SK-N-SH (cell line): Measurements from ENCODE around the gene MED29. TPM values are rescaled to one million over a fixed set of nuclear protein-coding genes. Genes with fewer than 3 reads are reported as not detected.

Experiments
- CTCF ChIA-PET: fragments of 300-600, 350-600 bp; formaldehyde crosslinking; extraction: SDS; loops from one replicate; lab custom pipeline; 2021; lab: Yijun Ruan, JAX
- POLR2A ChIA-PET: fragments of 350-600 bp; sonication (Branson Sonifier 250); formaldehyde crosslinking; extraction: SDS; loops from one replicate; lab custom pipeline; 2020; ENCODE audit warnings: antibody characterized with exemption, inconsistent platforms; lab: Yijun Ruan, JAX
- DNase-seq: peaks from one replicate; pipeline ENCODE4 v3.0.0; 2012
- H2AFZ ChIP-seq: fragments of 200-600 bp; sonication (generic); 2 replicates; pipeline ENCODE4 v1.8.1; 2016; ENCODE audit warnings: antibody characterized with exemption, mild to moderate bottlenecking, low read depth
- H3F3A ChIP-seq: fragments of 200-600 bp; sonication (generic); replicated peaks from 2 replicates; pipeline ENCODE3; 2016; ENCODE audit warnings: antibody characterized with exemption, mild to moderate bottlenecking; ENCODE audit not compliant: insufficient read depth
- H3K27ac ChIP-seq, 2 experiments: fragments of 200-500 bp in 1 of 2; fragments of 200-600 bp in 1 of 2; sonication (Bioruptor generic) in 1 of 2; sonication (generic), shearing (Covaris generic) in 1 of 2; 2 replicates each; pipeline versions ENCODE4 v1.5.1 to v1.6.1; 2014 to 2016; ENCODE audit warnings: low read depth in 2 of 2, inconsistent platforms in 1 of 2, low read length in 1 of 2, mild to moderate bottlenecking in 1 of 2, mixed read lengths in 1 of 2
- H3K27me3 ChIP-seq: fragments of 200-600 bp; sonication (generic), shearing (Covaris generic); 2 replicates; pipeline ENCODE4 v1.6.1; 2016; ENCODE audit warnings: mixed run types; ENCODE audit not compliant: insufficient read depth
- H3K36me3 ChIP-seq, 2 experiments: fragments of 200-500 bp in 1 of 2; fragments of 200-600 bp in 1 of 2; sonication (Bioruptor generic) in 1 of 2; sonication (generic) in 1 of 2; replicated peaks in 1 of 2; 2 replicates each; pipeline versions ENCODE3 to v1.5.1; 2014 to 2016; ENCODE audit warnings: low read length in 1 of 2, mild to moderate bottlenecking in 1 of 2; ENCODE audit not compliant: insufficient read depth in 2 of 2, control insufficient read depth in 1 of 2
- H3K4me1 ChIP-seq, 2 experiments: fragments of 200-500 bp in 1 of 2; fragments of 200-600 bp in 1 of 2; sonication (Bioruptor generic) in 1 of 2; sonication (generic), shearing (Covaris generic) in 1 of 2; 2 replicates each; pipeline versions ENCODE4 v1.5.1 to v1.6.1; 2014 to 2016; ENCODE audit warnings: low read depth in 1 of 2, low read length in 1 of 2, mixed run types in 1 of 2; ENCODE audit not compliant: insufficient read depth in 2 of 2, control insufficient read depth in 1 of 2
- H3K4me2 ChIP-seq: fragments of 200-600 bp; sonication (generic), shearing (Covaris generic); 2 replicates; pipeline ENCODE4 v1.6.1; 2017; ENCODE audit warnings: mixed run types
- H3K4me3 ChIP-seq, 2 experiments: fragments of 200-500 bp in 1 of 2; fragments of 200-600 bp in 1 of 2; sonication (Bioruptor generic) in 1 of 2; sonication (generic), shearing (Covaris generic) in 1 of 2; 2 replicates each; pipeline versions ENCODE4 v1.5.1 to v1.8.1; 2014 to 2016; ENCODE audit warnings: low read depth in 2 of 2, inconsistent platforms in 1 of 2, low read length in 1 of 2, mild to moderate bottlenecking in 1 of 2, mixed read lengths in 1 of 2, moderate library complexity in 1 of 2
- H3K79me2 ChIP-seq: fragments of 200-600 bp; sonication (generic); 2 replicates; pipeline ENCODE4 v1.8.1; 2017; ENCODE audit warnings: mild to moderate bottlenecking; ENCODE audit not compliant: insufficient read depth
- H3K9ac ChIP-seq: fragments of 200-600 bp; sonication (generic); 2 replicates; pipeline ENCODE4 v1.6.1; 2017; ENCODE audit warnings: mixed run types
- H3K9me2 ChIP-seq: fragments of 200-600 bp; sonication (generic); 2 replicates; pipeline ENCODE4 v1.6.1; 2017; ENCODE audit warnings: mixed run types
- H3K9me3 ChIP-seq: fragments of 200-600 bp; sonication (generic); 2 replicates; pipeline ENCODE4 v1.6.1; 2017; ENCODE audit warnings: mixed run types, mild to moderate bottlenecking, moderate library complexity
- H4K20me1 ChIP-seq: fragments of 200-600 bp; sonication (generic); 2 replicates; pipeline ENCODE4 v1.6.1; 2017; ENCODE audit warnings: mild to moderate bottlenecking, mixed run types; ENCODE audit not compliant: insufficient read depth
- MEF2A ChIP-seq: IDR thresholded peaks from 2 replicates; pipeline ENCODE4 v1.4.0; 2012; ENCODE audit warnings: low read depth, borderline replicate concordance
- MXI1 ChIP-seq: IDR thresholded peaks from 2 replicates; pipeline ENCODE4 v1.6.1; 2012; ENCODE audit warnings: mild to moderate bottlenecking, low read depth, low read length, improper control_type of control experiment
- NRF1 ChIP-seq: IDR thresholded peaks from 2 replicates; pipeline ENCODE4 v1.6.1; 2012; ENCODE audit warnings: low read depth, mild to moderate bottlenecking, low read length
- SMC3 ChIP-seq: IDR thresholded peaks from 2 replicates; pipeline ENCODE4 v1.6.1; 2012; ENCODE audit warnings: low read depth, low read length, improper control_type of control experiment
- WGBS: methylation state at CpG from one replicate; pipeline ENCODE4 v1.1.6; 2017; ENCODE audit warnings: low lambda C conversion rate; 5-methylcytosine and 5-hydroxymethylcytosine counted together
- polyA plus RNA-seq, 3 experiments: library from polyadenylated mRNA; depleted of rRNA; stranded (reverse); fragments of >200 nt; gene quantifications; 2 replicates each; pipeline ENCODE4 v1.2.3, GENCODE V29; 2012
- TF ChIP-seq, protein P1 (sequence below): fragments of 150-350 bp; IDR thresholded peaks from 2 replicates; pipeline ENCODE4 v1.6.1; 2016; ENCODE audit warnings: mild to moderate bottlenecking, low read depth, low read length
- TF ChIP-seq, protein P2 (sequence below): fragments of 200-600 bp; sonication (generic); IDR thresholded peaks from 2 replicates; pipeline ENCODE4 v1.6.1; 2017; ENCODE audit warnings: antibody characterized with exemption, mild to moderate bottlenecking, moderate library complexity
- TF ChIP-seq, protein P3 (sequence below): IDR thresholded peaks from 2 replicates; pipeline ENCODE4 v1.4.0; 2012; ENCODE audit warnings: low read depth

Gene MED29
- polyA plus RNA-seq, 1 of the 3 experiments (the other 2 are of a cell fraction): 32.0 TPM

DNA sequence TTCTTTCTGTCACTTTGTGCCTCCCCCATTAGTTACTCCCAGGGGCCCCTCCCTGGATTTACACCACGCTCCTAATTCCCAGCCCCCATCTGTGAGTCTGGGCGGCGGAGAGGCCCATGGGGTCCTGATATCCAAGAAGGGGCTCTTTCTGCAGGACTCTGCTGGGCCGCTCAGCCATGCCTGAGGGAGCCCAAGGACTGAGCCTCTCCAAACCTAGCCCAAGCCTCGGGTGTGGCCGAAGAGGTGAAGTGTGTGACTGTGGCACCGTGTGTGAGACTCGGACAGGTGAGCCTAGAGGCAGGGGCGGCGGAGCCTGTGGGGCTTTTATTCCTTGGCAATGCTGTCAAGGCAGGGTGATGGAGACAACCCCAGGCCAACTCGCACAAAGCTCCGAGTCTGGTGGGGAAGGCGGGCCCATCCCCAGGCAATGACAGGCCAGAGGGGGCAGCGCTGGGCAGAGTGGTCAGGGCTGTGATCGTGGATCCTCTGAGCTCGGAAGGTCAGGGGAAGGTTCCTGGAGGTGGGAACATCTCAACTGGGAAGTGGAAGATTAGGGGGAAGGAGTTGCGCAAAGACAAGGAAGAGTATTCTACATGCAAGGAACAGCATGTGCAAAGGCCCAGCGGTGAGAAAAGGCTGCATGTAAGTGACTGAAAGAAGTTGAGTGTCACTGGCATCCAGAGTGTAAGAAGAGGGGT, 22.9 kb downstream of the MED29 start:
- WGBS: 40% methylated on average over 18 of the region's 18 CpGs

More for the DNA sequence above, 22.9 kb downstream of the MED29 start:
- Histone ChIP-seq H3K4me1 (peaks cover 23 to 35% of the 10 kb centered on the region in 2 experiments; a peak in 3 of 4 replicates), H3K9ac (peak overlapping the region; percentile 97), H2AFZ (no peak overlapping the region), H3K4me2 (peak overlapping the region; percentile 99), H4K20me1 (peaks cover 10% of the 10 kb centered on the region; the same call in 1 of the 2 replicates), H3K4me3 (peak overlapping the region; percentile 92 to 96), H3K79me2 (peaks cover 53% of the 10 kb centered on the region), H3K27me3 (no peaks in the 10 kb centered on the region), H3K9me3 (no peaks in the 10 kb centered on the region), H3F3A (peaks cover 28% of the 10 kb centered on the region), H3K36me3 (peaks cover 6 to 11% of the 10 kb centered on the region in 2 experiments), H3K9me2 (no peaks in the 10 kb centered on the region), H3K27ac (peak overlapping the region; percentile 94 to 96)
- TF ChIP-seq SMC3 (no peak), MXI1 (peak; percentile 53), NRF1 (no peak), MEF2A (no peak)
- TF ChIP-seq, protein P1, sequence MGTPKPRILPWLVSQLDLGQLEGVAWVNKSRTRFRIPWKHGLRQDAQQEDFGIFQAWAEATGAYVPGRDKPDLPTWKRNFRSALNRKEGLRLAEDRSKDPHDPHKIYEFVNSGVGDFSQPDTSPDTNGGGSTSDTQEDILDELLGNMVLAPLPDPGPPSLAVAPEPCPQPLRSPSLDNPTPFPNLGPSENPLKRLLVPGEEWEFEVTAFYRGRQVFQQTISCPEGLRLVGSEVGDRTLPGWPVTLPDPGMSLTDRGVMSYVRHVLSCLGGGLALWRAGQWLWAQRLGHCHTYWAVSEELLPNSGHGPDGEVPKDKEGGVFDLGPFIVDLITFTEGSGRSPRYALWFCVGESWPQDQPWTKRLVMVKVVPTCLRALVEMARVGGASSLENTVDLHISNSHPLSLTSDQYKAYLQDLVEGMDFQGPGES: no peak
- TF ChIP-seq, protein P2, sequence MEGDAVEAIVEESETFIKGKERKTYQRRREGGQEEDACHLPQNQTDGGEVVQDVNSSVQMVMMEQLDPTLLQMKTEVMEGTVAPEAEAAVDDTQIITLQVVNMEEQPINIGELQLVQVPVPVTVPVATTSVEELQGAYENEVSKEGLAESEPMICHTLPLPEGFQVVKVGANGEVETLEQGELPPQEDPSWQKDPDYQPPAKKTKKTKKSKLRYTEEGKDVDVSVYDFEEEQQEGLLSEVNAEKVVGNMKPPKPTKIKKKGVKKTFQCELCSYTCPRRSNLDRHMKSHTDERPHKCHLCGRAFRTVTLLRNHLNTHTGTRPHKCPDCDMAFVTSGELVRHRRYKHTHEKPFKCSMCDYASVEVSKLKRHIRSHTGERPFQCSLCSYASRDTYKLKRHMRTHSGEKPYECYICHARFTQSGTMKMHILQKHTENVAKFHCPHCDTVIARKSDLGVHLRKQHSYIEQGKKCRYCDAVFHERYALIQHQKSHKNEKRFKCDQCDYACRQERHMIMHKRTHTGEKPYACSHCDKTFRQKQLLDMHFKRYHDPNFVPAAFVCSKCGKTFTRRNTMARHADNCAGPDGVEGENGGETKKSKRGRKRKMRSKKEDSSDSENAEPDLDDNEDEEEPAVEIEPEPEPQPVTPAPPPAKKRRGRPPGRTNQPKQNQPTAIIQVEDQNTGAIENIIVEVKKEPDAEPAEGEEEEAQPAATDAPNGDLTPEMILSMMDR: peak; percentile 50
- TF ChIP-seq, protein P3, sequence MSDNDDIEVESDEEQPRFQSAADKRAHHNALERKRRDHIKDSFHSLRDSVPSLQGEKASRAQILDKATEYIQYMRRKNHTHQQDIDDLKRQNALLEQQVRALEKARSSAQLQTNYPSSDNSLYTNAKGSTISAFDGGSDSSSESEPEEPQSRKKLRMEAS: peak; percentile 56; the same call in 1 of the 2 replicates
- ChIA-PET POLR2A (interaction anchor here (0.8 to 2.2 kb wide), 6 partner anchors 13 to 23 kb away, joined by 3 to 28 read pairs (median 4); partner anchors contain the start of genes MED29, PAF1 and RPS16), CTCF (interaction anchor here (0.8 to 5.1 kb wide), 12 partner anchors 12 to 126 kb away, joined by 3 to 53 read pairs (median 4); partner anchors contain the start of genes EID2, EID2B, MED29 and PAF1)
- DNase-seq: peak; percentile 81
